HG02642 (cell line): ENCODE results near the gene MRPL44.
"Not testable (repeated sequence)": the region's sequence is repeated elsewhere in the genome, so short reads cannot be mapped to it uniquely, and the experiment has no call there.

Experiments
- ATAC-seq: cut with Tn5 transposase; IDR thresholded peaks from one replicate; pipeline ENCODE4 v1.9.1; 2021; ENCODE audit warnings: mild to moderate bottlenecking; ENCODE audit not compliant: unreplicated experiment, poor library complexity

Gene MRPL44

DNA sequence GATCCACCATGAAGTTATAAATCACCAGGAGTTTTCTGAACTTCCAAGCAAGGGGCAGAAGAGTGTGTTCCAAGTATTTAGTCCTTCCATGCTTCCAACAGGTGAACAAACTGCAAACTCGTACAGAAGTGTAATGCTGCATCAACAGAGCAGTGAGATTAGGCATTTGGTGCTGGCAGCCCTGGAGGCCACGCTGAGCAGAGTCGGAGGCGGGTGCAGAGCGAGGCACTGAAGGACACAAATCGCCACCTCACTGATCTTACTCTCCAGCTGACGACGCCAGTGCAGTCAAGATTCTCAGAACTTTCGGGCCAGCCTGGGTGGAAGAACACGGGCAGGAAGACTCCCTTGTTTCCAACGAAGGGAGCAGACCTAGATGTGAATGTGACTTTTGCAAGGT, 42.6 kb downstream of the MRPL44 start:
- no peak for ATAC-seq

GRCh38 chr2:224000662-224001061, 43.4 kb downstream of the MRPL44 start:
- ATAC-seq, result not testable (repeated sequence)

DNA sequence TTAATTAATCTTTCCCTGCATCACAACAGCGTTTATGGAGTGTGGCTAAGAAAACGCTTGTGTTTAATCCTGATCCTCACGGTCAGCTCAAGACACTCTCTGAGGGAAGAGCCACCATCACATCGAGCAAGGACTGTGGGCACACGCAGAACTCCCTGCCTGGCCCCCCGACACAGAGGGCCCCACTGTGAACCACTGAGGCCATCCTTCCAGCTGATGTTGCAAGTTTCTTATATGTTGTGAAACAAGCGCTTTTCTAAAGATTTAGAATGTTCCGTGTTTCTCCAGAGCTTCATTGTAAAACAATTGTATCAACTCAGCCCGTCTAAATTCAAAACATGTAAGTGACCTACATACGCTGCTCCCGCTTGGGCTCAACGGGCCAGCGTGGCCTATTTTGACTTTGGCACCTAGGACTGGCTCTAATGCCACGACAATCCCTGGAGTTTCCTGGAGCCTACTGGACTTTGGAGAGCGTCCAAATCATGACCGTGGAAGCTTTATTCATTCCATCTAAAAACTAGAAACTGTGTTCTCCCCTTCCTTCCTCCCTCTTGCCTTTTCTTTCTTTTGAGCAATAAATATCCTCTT, 46.9 kb downstream of the MRPL44 start:
- no peak for ATAC-seq

- no peak for ATAC-seq
Observed at GRCh38 chr2:224008702-224009261, 51.5 kb downstream of the MRPL44 start.

- no peak for ATAC-seq
Observed at GRCh38 chr2:224009605-224010315, 52.5 kb downstream of the MRPL44 start.

- ATAC-seq, result no peak
Observed at GRCh38 chr2:224011837-224012236, 54.6 kb downstream of the MRPL44 start.

- ATAC-seq, result no peak
Observed at GRCh38 chr2:224014336-224014735, 57.1 kb downstream of the MRPL44 start.

DNA sequence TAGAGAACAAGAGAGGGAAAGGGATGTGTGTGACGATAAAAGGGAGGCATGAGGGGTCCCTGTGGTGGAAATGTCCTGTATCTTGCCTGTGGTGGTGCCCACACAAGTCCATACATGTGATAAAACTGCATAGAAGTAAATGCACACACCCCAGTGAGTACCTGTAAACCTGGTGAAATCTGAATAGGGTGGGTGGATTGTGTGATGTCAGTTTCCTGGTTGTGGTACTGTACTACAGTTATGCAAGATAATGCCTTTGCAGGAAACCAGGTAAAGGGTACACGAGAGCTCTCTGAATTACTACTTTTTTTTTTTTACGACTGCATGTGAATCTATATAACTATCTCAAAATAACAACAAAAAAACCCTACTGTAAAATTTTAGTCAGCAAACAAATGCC, 59.7 kb downstream of the MRPL44 start:
- ATAC-seq, result no peak
